Measurements from ENCODE around the gene PRF1.

PRF1 gene

GRCh38 chr10:70613941-70614340 is 11.4 kb upstream of the PRF1 start:
- no peak overlapping the region for H3K27ac ChIP-seq
- no peak for TF ChIP-seq CTCF (conservative IDR thresholded peaks at IDR 0.05)

GRCh38 chr10:70607936-70608335 is 5.4 kb upstream of the PRF1 start:
- TF ChIP-seq CTCF (conservative IDR thresholded peaks at IDR 0.05): no peak
- no peak overlapping the region for H3K27ac ChIP-seq

- TF ChIP-seq CTCF (conservative IDR thresholded peaks at IDR 0.05): no peak
- H3K27ac ChIP-seq: no peak overlapping the region
These were observed 2.6 kb upstream of the PRF1 start for GRCh38 chr10:70605161-70605560.

- H3K27ac ChIP-seq: no peak overlapping the region
- TF ChIP-seq CTCF (conservative IDR thresholded peaks at IDR 0.05): no peak
These were observed 1.6 kb upstream of the PRF1 start for GRCh38 chr10:70604106-70604505.

GRCh38 chr10:70603449-70603801 is 884 bp upstream of the PRF1 start:
- no peak for TF ChIP-seq CTCF (conservative IDR thresholded peaks at IDR 0.05)
- H3K27ac ChIP-seq: no peak overlapping the region

- no peak overlapping the region for H3K27ac ChIP-seq
- no peak for TF ChIP-seq CTCF (conservative IDR thresholded peaks at IDR 0.05)
These were observed 795 bp downstream of the PRF1 start for GRCh38 chr10:70601746-70602145.

- TF ChIP-seq CTCF (conservative IDR thresholded peaks at IDR 0.05): no peak
- H3K27ac ChIP-seq: no peak overlapping the region
These were observed 1.8 kb downstream of the PRF1 start for GRCh38 chr10:70600512-70601395.
